ENCODE results near the gene ATL3.
"Not testable (repeated sequence)": the region's sequence is repeated elsewhere in the genome, so short reads cannot be mapped to it uniquely, and the experiment has no call there.

Gene ATL3

DNA sequence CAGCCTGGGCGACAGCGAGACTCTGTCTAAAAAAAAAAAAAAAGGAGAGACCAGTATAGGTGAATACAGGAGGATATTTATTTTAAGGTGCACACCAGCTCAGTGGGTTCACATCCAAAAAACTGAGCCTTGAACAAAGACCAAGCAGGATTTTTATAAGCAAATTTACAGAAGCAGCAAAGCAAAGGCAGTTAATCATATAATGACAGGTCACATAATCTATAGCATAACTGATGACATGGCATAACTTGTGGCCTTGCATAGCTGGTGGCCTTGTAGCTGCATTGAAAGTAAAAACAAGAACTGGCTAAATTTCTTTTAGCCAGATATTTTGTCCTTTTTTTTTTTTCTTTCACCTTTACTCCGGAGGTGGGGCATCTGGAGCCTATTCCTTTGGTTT lies 54.2 kb downstream of the ATL3 start:
- DNase-seq, result no peak

- no peak for DNase-seq
Measured at GRCh38 chr11:63614136-63614671, 57.0 kb downstream of the ATL3 start, which contains the start of gene PLAAT3. Gene PLAAT3, minus strand, starts transcription at chr11:63614433. Its CDS starts 419 bp downstream, at chr11:63614014.

DNA sequence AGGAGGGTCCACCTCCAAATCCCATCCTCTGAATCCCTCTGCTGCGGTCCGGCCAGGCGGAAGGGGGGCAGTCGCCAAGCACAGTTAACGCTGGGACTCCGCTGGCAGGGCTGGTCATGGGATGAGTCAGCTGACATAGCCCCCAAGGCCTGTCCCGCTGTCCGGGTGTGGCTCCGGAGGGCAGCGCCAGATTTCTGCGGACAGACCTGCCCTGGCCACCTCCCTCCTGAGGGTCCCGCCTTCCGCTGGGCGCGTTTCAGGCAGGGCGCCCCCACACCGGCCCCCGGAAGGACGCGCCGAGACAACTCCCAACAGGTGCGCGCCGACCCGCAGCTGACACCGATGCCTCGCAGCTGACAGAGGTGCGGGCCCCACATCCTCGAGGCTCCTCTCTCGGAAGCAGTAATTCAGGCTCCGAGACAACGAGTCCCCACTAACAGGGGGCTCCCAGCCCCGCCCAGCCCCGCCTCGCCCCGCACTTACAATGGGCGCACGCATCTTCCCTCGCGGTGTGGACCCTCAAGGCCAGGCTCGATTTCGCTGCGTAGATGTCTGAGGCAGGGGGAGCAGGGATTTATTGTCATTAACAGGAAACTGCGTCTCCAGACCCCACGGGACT lies 57.5 kb downstream of the ATL3 start:
- DNase-seq, result no peak

DNA sequence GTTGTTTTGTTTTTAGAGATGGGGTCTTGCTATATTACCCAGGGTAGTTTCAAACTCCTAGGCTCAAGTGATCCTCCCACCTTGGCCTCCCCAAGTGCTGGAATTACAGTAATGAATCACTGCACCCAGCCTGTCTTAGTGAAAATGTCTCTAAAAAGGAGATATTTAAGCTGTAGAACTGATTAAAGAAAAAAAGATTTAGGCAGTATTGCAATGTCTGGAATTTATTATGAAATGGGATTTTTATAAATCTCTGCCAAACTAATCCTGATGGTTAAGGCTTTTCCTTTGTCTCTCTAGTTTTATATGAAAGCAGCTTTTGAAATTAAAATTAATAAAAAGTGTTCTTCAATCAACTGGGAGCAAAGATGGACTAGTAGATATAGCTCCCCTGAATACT lies 59.0 kb downstream of the ATL3 start:
- no peak for DNase-seq

- no peak for DNase-seq
Measured at GRCh38 chr11:63611395-63611747, 59.8 kb downstream of the ATL3 start.

DNA sequence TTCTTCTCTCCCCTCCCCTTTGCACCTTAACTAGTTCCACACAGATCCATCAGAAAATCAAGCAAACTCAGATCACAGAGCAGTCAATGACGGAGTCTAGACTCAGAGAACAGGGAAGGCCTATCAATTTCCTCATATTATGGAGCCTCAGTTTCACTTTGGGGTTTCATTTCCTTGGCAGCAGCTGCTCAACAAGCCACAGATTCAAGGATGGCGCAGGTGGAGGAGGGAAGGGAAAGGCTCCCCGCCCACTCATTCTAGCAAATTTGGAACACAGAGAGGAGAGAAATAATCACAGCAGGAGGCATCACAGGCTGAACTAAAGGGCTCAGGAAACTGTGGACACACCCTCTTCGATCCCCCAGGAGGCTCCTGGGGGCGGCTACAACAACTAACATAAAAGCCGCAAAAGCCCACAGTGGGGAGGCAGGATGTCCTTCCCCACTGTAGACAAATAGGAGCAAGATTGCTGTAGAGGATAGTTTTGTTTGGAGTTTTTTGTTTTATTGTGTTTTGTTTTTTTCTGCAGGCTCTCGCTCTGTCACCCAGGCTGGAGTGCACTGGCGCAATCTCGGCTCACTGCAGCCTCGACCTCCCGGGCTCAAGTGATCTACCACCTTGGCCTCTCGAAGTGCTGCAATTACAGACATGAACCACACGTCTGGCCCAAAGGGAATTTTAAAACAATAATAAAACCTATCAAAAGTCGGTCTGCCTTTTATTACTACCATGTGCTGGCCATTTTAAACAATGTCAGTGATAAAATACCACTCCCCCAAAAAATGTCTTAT lies 60.4 kb downstream of the ATL3 start:
- no peak for DNase-seq

DNA sequence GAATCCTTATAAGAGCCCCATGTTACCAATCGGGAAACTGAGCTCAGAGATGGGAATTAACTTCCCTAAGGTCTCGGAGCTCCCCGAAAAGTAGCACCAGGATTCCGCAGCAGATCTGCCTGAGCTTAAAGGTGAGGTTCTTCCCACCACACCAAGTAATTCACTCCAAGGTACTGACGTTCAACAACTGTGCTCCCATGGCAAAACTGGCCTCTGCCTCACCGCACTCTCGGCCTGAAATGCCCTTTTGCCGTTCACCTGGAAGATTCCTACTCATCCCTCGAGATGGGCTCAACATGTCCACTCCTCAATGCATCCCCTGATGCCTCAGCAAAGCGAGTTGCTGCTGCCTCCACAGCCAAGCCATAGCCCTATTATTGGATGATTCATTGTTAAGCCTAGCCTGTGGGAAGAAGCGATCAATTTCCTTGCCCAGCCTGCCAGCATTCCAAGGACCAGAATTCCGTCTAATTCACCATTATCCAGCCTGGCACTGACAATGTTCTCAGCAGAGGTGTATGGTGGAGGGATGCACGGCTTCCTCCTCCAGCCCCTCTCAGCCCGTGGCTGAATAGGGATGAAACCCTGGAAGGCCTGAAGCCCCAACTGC lies 61.1 kb downstream of the ATL3 start:
- no peak for DNase-seq

- DNase-seq, result no peak
Measured at GRCh38 chr11:63609536-63609935, 61.6 kb downstream of the ATL3 start.

DNA sequence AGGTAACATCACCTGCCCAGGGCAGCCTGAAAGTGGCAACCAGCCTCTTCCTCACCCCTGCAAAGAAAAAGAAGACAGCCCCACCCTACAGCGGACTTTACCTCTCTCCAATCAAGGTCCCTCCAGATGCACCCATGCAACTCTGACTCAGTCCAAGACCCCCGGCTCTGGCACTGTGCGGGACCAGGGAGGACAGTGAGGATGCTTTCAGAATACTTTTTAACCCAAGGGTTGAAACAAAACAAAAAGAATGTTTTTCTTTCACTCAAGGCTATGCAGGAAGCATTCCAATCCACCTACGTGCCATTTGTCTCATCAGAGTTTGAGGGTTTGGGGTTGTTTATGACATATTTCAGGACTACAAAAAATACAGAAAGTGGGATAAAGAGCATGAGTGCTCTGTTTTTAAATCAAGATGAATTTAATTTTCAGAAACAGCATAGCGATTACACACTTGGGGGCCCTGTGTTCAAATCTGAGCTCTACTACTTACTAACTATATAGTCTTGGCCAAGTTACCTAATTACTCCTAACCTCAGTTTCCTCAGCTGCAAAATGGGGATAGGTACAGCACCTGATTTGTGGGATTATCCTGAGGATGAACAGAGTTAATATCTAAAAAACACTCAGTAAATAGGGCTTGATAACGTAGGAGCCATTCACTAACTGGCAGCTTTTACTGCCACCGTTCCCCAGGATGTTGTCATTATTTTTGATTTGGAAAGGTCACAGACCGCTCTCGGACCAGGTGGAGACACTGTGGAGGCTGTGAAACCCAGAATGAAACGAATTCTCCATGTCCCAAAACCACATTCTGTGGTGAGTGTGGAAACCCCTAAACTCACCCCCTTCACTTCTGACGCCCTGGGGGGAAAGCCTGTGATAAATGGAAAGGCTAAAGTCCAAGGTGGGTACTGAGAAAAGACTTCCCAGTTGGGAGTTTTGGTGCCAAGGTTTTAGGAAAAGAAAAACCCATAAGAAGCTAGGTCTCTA lies 62.5 kb downstream of the ATL3 start:
- no peak for DNase-seq

- no peak for DNase-seq
Measured at GRCh38 chr11:63603180-63603518, 68.0 kb downstream of the ATL3 start.

DNA sequence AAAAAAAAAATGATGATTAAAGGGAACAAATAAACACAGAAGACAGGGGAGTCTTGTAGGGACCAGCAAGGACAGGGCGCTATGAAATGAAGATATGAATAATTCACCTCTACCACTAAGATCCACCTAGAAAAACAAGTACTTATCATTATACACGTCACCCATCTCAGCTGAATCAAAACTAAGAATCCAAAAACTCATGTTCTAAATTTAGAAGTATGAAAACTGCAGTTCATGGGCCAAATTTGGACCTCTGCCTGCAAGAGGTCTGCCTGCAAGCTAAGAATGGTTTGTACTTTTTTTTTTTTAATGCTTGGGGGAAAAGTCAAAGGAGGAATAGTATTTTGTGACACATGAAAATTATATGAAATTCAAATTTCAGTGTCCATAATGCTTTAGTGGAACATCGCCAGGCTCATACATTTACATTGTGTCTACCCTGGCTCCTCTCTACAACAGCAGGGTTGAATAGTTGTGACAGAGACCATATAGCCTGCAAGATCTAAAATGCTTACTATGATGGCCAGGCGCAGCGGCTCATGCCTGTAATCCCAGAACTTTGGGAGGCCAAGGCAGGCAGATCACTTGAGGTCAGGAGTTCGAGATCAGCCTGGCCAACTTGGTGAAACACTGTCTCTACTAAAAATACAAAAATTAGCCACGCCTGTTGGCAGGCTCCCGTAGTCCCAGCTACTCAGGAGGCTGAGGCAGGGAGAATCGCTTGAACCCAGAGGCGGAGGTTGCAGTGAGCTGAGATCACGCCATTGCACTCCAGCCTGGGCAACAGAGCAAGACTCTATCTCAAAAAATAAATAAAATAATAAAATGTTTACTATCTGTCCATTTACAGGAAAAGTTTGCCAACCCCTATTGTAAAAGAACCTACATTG lies 68.6 kb downstream of the ATL3 start:
- DNase-seq, result not testable (repeated sequence)

DNA sequence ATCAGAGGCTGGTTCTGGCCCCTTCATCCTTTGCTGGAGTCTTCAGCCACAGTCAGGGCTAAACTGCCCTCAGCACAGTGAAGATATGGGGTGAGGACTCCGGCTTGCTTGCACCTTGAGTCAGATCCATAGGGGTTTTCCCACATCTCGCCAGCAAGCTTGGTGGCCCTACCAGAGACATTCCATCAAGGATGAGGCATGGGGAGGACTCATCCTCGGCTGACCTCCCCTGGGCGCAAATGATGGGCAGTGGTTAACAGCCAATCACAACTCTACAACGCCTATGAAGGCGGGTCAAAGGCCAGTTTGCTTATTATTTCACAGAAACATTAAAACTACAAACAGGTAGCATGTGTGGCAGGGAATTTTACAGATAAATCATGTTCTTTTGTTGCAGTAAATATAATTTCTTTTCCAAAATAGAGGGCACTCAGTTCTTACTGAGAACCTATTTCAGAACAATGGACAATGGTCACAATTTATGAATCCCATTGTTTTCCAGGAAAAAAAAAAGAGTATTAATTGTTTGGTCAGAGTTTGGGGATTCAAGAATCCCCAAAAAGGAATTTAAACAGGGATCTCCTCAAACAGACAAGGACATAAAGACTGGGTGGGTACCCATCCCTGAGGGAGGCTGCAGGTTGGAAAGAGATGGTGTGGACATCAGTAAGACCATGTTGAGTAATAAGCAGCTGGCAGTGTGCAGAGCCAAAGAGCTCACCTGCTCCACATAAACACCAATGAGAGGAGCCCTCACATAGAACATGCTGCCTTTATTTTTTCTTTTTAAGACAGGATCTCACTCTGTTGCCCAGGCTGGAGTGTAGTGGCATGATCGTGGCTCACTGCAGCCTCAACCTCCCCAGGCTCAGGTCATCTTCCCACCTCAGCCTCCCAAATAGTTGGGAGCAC lies 71.7 kb downstream of the ATL3 start:
- no peak for DNase-seq

- DNase-seq, result no peak
Measured at GRCh38 chr11:63598556-63598955, 72.6 kb downstream of the ATL3 start.

DNA sequence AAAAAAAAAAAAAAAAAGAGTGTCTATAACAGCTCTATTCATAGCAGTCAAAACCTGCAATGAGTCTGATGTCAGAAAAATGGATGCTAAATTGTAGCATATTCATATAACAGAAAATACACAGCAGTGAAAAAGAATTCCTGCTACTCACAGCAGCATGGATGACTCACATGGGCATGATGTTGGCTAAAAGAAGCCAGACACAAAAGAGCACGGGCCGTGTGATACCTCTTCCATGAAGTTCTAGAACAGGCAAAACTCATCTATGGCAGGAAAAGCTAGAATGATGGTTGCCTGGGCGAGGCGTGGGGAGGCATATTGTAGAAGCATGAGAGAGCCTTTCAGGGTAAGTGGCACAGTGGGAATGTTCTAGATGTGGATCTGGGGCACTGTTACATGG lies 75.9 kb downstream of the ATL3 start:
- no peak for DNase-seq

GRCh38 chr11:63592975-63593395 lies 78.2 kb downstream of the ATL3 start:
- DNase-seq, result no peak

GRCh38 chr11:63590024-63590788 lies 81.0 kb downstream of the ATL3 start:
- no peak for DNase-seq

- no peak for DNase-seq
Measured at GRCh38 chr11:63589000-63589399, 82.2 kb downstream of the ATL3 start.

DNA sequence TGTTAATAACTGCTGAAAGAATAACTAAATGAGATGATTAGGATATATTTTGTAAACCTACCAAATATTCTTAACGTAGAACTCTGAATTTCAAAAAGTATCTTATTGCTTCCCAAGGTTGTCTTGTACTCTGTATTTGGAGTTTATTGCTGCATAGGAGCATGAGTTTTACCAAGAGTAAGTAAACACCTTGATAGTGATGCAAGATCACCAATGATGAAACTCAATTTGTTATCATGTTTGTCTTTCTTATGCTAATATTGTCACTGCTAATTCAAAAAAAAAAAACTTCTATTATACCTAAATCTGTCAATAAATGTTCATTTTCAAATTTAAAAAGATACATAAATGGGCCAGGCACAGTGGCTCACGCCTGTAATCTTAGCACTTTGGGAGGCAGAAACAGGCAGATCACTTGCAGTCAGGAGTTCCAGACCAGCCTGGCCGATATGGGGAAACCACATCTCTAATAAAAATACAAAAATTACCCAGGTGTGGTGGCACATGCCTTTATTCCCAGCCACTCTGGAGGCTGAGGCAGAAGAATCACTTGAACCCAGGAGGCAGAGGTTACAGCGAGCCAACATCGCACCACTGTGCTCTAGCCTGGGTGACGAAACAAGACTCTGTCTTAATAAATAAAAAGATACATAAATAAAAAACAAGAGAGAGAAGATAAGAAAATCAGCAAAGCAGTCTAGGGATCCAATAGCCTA lies 84.6 kb downstream of the ATL3 start:
- no peak for DNase-seq

GRCh38 chr11:63583357-63583677 lies 87.9 kb downstream of the ATL3 start:
- no peak for DNase-seq

Data from cerebellar nuclear complex (tissue), 1 donor.